ENCODE measurements around the gene RSRC1.

DNA sequence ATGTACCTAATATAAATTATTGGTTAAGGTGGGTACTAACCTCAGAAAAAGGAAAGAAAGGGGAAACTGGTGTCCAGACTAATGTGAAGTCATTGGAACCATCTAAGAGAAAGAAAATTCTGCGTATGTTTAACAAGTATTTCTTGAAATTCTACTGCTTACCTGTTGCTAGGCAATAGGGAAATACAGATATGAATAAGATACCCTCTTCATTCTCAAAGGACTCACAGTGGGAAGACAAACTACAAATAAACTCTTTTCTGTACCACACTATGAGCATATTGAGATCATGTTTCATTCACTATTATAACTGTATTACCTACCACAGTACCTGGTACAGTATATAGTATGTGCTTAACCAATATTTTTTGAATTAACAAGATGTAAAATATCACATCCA lies 320.6 kb downstream of the RSRC1 start:
- TF ChIP-seq EZH2 (IDR thresholded peaks at IDR 0.05; ENCODE audit: insufficient read depth, low read length): no peak
- TF ChIP-seq CTCF (IDR thresholded peaks at IDR 0.05; ENCODE audit: insufficient read depth, low read depth, low read length): no peak

Measured in astrocyte (in vitro differentiated cells and primary cell).